Colonic mucosa (tissue), 4 donors: ENCODE data around the gene MAPK4. TPM values are rescaled to one million over a fixed set of nuclear protein-coding genes. Genes with fewer than 3 reads are reported as not detected.

Experiments
- DNase-seq: peaks from one replicate; pipeline ENCODE4 v3.0.0-alpha.2; 2020
- H3K27ac ChIP-seq: fragments of 200-600 bp; one replicate; pipeline ENCODE4 v1.8.0; 2021
- H3K27me3 ChIP-seq: fragments of 200-600 bp; one replicate; pipeline ENCODE4 v1.8.0; 2021
- H3K36me3 ChIP-seq: fragments of 200-600 bp; one replicate; pipeline ENCODE4 v1.8.0; 2021
- H3K4me1 ChIP-seq: fragments of 200-600 bp; one replicate; pipeline ENCODE4 v1.8.0; 2021; ENCODE audit warnings: mild to moderate bottlenecking
- H3K4me3 ChIP-seq: fragments of 200-600 bp; one replicate; pipeline ENCODE4 v1.8.0; 2021
- H3K9ac ChIP-seq, 2 donors: one replicate each; pipeline ENCODE4 v1.7.0; 2013; ENCODE audit warnings: control low read depth in 2 of 2, low read depth in 2 of 2, low read length in 2 of 2
- H3K9me3 ChIP-seq: fragments of 200-600 bp; one replicate; pipeline ENCODE4 v1.8.0; 2021
- intact Hi-C: fragments of 100-400 bp; cut with DNase I; formaldehyde crosslinking; loops from one replicate; pipeline ENCODE4 v1.14.1; 2022
- total RNA-seq, 2 donors: library from RNA; stranded (reverse); fragmentation: NEBNext Ultra II Directional in 1 of 2; extraction: Animal tissue kit (Norgen Biotek cat#: 25700) in 1 of 2; gene quantifications; one replicate each; pipeline ENCODE4 v1.2.1, GENCODE V29; 2021
- TF ChIP-seq, protein P1 (sequence below): fragments of 200-600 bp; IDR thresholded peaks from one replicate; pipeline ENCODE4 v1.8.0; 2022; ENCODE audit warnings: antibody characterized with exemption, mild to moderate bottlenecking
- donor health status: healthy.
- donor health status: DM: no; HTN: no; CAD: no.
- donor health status: DM: no; HTN: no; CAD: no.

The MAPK4 gene
- total RNA-seq, 2 donors from 2014 or later = 0.27 to 1.8 TPM

DNA sequence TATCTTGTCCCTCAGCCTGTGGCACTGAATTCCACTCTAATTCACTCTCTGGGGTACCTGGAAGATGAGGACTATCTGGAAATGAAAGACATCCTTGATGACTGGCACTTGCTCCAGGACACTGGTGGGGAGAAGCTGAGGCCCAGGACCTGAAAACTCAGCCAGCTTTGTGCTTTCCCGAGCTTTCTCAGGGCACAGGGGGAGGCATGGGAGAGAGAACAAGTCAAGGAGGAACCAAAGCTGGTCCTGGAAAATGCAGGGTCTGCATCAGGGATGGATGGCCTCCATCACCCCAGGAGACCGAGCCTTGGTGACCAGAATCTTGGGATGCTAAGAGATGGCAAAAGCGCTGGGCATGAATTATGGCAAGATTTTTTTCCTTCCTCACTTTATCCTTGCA, 65.1 kb downstream of the MAPK4 start:
- intact Hi-C loops = no loop called here
- H3K36me3 ChIP-seq = no peaks in the 10 kb centered on the region
- H3K9ac ChIP-seq = no peak overlapping the region
- no peaks in the 10 kb centered on the region for H3K27me3 ChIP-seq
- TF ChIP-seq, protein P1, sequence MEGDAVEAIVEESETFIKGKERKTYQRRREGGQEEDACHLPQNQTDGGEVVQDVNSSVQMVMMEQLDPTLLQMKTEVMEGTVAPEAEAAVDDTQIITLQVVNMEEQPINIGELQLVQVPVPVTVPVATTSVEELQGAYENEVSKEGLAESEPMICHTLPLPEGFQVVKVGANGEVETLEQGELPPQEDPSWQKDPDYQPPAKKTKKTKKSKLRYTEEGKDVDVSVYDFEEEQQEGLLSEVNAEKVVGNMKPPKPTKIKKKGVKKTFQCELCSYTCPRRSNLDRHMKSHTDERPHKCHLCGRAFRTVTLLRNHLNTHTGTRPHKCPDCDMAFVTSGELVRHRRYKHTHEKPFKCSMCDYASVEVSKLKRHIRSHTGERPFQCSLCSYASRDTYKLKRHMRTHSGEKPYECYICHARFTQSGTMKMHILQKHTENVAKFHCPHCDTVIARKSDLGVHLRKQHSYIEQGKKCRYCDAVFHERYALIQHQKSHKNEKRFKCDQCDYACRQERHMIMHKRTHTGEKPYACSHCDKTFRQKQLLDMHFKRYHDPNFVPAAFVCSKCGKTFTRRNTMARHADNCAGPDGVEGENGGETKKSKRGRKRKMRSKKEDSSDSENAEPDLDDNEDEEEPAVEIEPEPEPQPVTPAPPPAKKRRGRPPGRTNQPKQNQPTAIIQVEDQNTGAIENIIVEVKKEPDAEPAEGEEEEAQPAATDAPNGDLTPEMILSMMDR = no peak
- no peak for DNase-seq
- H3K27ac ChIP-seq = no peak overlapping the region
- H3K4me3 ChIP-seq = no peak overlapping the region
- H3K9me3 ChIP-seq = no peaks in the 10 kb centered on the region
- peaks cover 3% of the 10 kb centered on the region for H3K4me1 ChIP-seq

DNA sequence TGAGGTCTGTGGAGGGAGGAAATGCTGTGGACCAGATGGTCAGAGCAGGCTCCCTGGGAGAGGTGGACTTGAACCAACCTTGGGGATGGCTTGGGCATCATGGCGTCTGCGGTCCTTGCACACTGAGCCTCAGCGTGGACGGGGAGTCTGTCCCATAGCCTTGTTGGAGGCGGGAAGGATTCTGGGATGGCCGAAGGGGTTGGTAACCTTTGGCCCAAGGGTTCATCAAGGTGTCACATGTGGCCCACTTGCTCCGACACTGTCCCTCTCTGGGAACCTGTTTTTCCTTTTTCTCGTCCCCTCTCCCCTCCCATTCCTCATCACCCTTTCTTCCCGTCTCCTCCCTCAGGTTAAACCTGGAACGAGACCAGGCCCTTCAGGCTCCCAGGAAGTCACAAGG, 66.4 kb downstream of the MAPK4 start:
- intact Hi-C loops = no loop called here
- H3K36me3 ChIP-seq = no peaks in the 10 kb centered on the region
- DNase-seq = no peak
- no peak overlapping the region for H3K27ac ChIP-seq
- no peaks in the 10 kb centered on the region for H3K9me3 ChIP-seq
- no peaks in the 10 kb centered on the region for H3K27me3 ChIP-seq
- peaks cover 3% of the 10 kb centered on the region for H3K4me1 ChIP-seq
- no peak overlapping the region for H3K4me3 ChIP-seq
- TF ChIP-seq, protein P1 = no peak
- no peak overlapping the region for H3K9ac ChIP-seq

GRCh38 chr18:50627594-50628532, 68.0 kb downstream of the MAPK4 start:
- H3K9ac ChIP-seq = no peak overlapping the region
- intact Hi-C loops = no loop called here

DNA sequence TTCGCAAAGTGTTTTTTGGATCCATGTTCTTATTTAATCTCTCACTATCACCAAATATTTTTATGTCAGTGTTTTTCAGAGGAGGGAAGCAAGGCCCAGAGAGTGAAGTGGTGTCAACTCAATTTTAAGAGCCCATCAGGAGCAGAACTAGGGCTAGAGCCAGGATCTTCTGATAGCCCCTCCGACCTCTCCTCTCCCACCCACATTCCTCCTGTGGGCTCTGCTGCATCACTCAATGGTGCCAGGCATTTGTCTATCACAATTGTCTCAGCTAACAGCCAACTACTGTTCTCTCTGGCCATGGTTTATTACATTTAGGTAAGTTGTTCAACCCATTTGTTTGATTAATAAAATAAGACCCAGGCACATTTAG, 68.6 kb downstream of the MAPK4 start:
- Histone ChIP-seq H3K4me1 (peaks cover 3% of the 10 kb centered on the region), H3K4me3 (no peak overlapping the region), H3K36me3 (no peaks in the 10 kb centered on the region), H3K27me3 (no peaks in the 10 kb centered on the region), H3K9ac (no peak overlapping the region), H3K27ac (no peak overlapping the region), H3K9me3 (no peaks in the 10 kb centered on the region)
- intact Hi-C loops = no loop called here
- DNase-seq = no peak
- TF ChIP-seq, protein P1 = no peak

More at GRCh38 chr18:50627594-50628532, 68.0 kb downstream of the MAPK4 start:
- Histone ChIP-seq H3K36me3 (no peaks in the 10 kb centered on the region), H3K9me3 (no peaks in the 10 kb centered on the region), H3K4me1 (peaks cover 3% of the 10 kb centered on the region), H3K27ac (no peak overlapping the region), H3K27me3 (no peaks in the 10 kb centered on the region), H3K4me3 (no peak overlapping the region)
- TF ChIP-seq, protein P1 = no peak
- DNase-seq = no peak

- Histone ChIP-seq H3K9me3 (no peaks in the 10 kb centered on the region), H3K27me3 (no peaks in the 10 kb centered on the region), H3K9ac (no peak overlapping the region), H3K4me3 (no peak overlapping the region), H3K4me1 (peaks cover 3% of the 10 kb centered on the region), H3K36me3 (no peaks in the 10 kb centered on the region), H3K27ac (no peak overlapping the region)
- intact Hi-C loops = no loop called here
- TF ChIP-seq, protein P1 = no peak
- DNase-seq = no peak
Observed at GRCh38 chr18:50629148-50629631, 69.3 kb downstream of the MAPK4 start.
